GM13977 (cell line): ENCODE results near the gene PURB.

Experiments
- DNase-seq: peaks from one replicate; pipeline ENCODE4 v3.0.0; 2012; ENCODE audit warnings: low spot score
- CTCF ChIP-seq: IDR thresholded peaks from 2 replicates; pipeline ENCODE4 v1.5.1; 2012; ENCODE audit warnings: mild to moderate bottlenecking, control low read depth; ENCODE audit not compliant: insufficient read depth; ENCODE audit errors: extremely low read depth, missing control alignments
- in situ Hi-C: fragments of 300-500 bp; cut with MboI; formaldehyde crosslinking; loops from one replicate; pipeline ENCODE4 v1.12.0; 2022; ENCODE audit warnings: low sequenced_read_pairs, low pct_unique_long_range_greater_than_20kb, mixed read lengths, inconsistent platforms; ENCODE audit not compliant: unreplicated experiment

Gene PURB

DNA sequence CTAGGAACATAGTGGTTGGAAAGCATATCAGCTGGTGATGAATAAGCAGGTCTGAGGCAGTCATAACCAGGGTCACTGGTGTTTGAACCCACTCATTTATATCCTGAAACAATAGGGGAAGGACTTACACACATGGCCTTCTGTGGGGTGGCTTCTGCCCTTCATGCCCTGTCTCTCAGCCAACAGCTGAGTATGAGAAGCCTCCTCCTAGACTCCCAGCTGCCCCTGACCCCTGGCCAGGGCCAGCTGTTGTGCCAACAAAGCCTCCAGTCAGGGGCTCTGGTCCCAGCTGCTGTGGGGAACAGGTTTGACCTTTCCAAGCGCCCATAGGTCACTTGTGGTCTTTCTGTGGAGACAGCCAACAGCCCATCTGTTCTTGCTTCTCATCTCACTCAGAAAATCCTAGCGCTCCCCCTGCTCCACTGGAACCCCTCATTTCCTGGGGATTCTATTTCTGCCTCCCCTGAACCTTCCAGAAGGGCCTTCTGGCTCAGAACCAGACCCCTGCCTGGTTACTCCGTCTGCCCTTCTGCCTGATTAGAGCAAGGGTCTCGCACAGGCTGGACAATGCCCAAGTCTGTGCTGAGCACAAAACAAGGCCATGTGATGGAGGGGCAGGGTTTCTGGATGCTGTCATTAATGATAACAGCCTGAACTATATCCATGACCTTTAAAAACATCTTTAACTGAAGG lies 9.7 kb upstream of the PURB start:
- no peak for DNase-seq
- in situ Hi-C loops: no loop called here
- TF ChIP-seq CTCF: no peak

GRCh38 chr7:44893710-44894234 lies 8.4 kb upstream of the PURB start:
- in situ Hi-C loops: no loop called here
- no peak for DNase-seq

DNA sequence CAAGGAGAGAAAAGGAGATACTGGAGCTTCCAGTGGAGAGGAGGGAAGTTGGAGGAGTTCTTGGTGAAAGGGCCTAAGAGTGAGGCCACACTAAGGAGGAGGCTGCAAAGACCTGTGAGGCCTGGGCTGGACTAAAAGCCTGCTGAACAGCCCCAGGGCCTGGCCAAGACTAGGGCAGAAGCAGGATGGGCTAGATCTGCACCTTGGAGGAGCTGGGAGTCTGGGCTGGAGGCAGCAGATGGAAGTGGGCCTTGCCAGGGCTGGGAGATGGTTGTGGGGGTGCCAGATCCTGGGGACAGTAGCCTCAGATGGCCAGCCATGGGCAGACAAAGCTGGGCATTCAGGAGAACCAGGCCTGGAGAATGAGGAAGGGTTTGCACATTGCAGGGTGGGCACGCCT lies 6.5 kb upstream of the PURB start:
- TF ChIP-seq CTCF: no peak
- DNase-seq: no peak
- in situ Hi-C loops: no loop called here

More at GRCh38 chr7:44893710-44894234, 8.4 kb upstream of the PURB start:
- TF ChIP-seq CTCF: no peak

- TF ChIP-seq CTCF: no peak
- no peak for DNase-seq
- in situ Hi-C loops: no loop called here
Measured at GRCh38 chr7:44891372-44891771, 6.0 kb upstream of the PURB start.

DNA sequence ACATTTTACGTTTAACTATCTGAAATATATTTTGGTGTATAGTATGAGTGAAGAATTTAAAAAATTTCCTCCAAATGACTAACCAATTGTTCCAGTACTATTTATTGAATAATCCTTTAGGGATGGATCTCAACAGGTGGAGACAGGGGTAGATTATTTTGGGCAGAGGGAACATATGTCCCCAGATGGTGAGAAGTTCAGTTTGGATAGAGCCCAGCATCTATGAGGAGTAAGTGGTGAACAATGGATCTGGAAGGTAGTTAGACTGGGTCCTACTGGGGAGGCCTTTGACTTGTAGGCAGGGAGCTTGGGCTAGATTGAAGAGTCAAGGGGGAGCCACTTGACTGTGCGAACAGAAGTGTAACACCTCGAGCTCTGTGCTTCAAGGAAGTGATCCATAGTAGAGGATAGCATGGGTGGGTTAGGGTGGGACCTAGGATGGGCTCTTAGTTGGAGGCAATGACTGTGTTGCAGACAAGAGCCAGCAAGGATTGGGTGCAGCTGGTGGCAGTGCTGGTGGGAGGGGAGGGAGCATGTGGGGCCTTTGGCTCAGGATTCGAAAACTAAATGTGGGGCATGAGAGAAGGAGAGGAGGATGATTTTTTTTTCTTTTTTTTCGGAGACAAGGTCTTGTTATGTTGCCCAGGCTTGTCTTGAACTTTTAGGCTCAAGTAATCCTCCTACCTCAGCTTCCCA lies 3.9 kb upstream of the PURB start:
- in situ Hi-C loops: no loop called here
- no peak for TF ChIP-seq CTCF
- no peak for DNase-seq

- no peak for TF ChIP-seq CTCF
- in situ Hi-C loops: no loop called here
- DNase-seq: no peak
Measured at GRCh38 chr7:44887293-44887692, 2.0 kb upstream of the PURB start.
